ENCODE data around the gene DPEP1. TPM values are rescaled to one million over a fixed set of nuclear protein-coding genes. Genes with fewer than 3 reads are reported as not detected.

The DPEP1 gene
- total RNA-seq, 1 donor, result under 0.01 TPM

- no peak for DNase-seq (ENCODE audit: low read depth in 2 of 3, low spot score in 2 of 3)
Measured at GRCh38 chr16:89596061-89596689, 17.3 kb upstream of the DPEP1 start.

GRCh38 chr16:89596957-89597649 is 16.3 kb upstream of the DPEP1 start:
- DNase-seq (ENCODE audit: low read depth in 2 of 3, low spot score in 2 of 3), result no peak

- DNase-seq (ENCODE audit: low read depth in 2 of 3, low spot score in 2 of 3), result no peak
Measured at GRCh38 chr16:89598199-89598598, 15.2 kb upstream of the DPEP1 start.

GRCh38 chr16:89599451-89599858 is 14.0 kb upstream of the DPEP1 start:
- peak in 1 of 3 donors; percentile 26 for DNase-seq (ENCODE audit: low read depth in 2 of 3, low spot score in 2 of 3)

- no peak for DNase-seq (ENCODE audit: low read depth in 2 of 3, low spot score in 2 of 3)
Measured at GRCh38 chr16:89599902-89600301, 13.5 kb upstream of the DPEP1 start.

GRCh38 chr16:89600427-89600826 is 13.0 kb upstream of the DPEP1 start:
- no peak for DNase-seq (ENCODE audit: low read depth in 2 of 3, low spot score in 2 of 3)

GRCh38 chr16:89600956-89601355 is 12.5 kb upstream of the DPEP1 start:
- no peak for DNase-seq (ENCODE audit: low read depth in 2 of 3, low spot score in 2 of 3)

- DNase-seq (ENCODE audit: low read depth in 2 of 3, low spot score in 2 of 3), result no peak
Measured at GRCh38 chr16:89601906-89602272, 11.6 kb upstream of the DPEP1 start.

GRCh38 chr16:89602273-89602951 is 11.0 kb upstream of the DPEP1 start:
- peak in 2 of 3 donors; percentile 64 to 72 for DNase-seq (ENCODE audit: low read depth in 2 of 3, low spot score in 2 of 3)

- no peak for DNase-seq (ENCODE audit: low read depth in 2 of 3, low spot score in 2 of 3)
Measured at GRCh38 chr16:89602952-89603590, 10.4 kb upstream of the DPEP1 start.

- no peak for DNase-seq (ENCODE audit: low read depth in 2 of 3, low spot score in 2 of 3)
Measured at GRCh38 chr16:89604764-89605163, 8.7 kb upstream of the DPEP1 start.

GRCh38 chr16:89605186-89605970 is 8.1 kb upstream of the DPEP1 start:
- DNase-seq (ENCODE audit: low read depth in 2 of 3, low spot score in 2 of 3), result no peak

GRCh38 chr16:89606006-89606405 is 7.4 kb upstream of the DPEP1 start:
- no peak for DNase-seq (ENCODE audit: low read depth in 2 of 3, low spot score in 2 of 3)

GRCh38 chr16:89607453-89607852 is 6.0 kb upstream of the DPEP1 start:
- DNase-seq (ENCODE audit: low read depth in 2 of 3, low spot score in 2 of 3), result no peak

- no peak for DNase-seq (ENCODE audit: low read depth in 2 of 3, low spot score in 2 of 3)
Measured at GRCh38 chr16:89607937-89608740, 5.3 kb upstream of the DPEP1 start.

- no peak for DNase-seq (ENCODE audit: low read depth in 2 of 3, low spot score in 2 of 3)
Measured at GRCh38 chr16:89610108-89610453, 3.4 kb upstream of the DPEP1 start.

- no peak for DNase-seq (ENCODE audit: low read depth in 2 of 3, low spot score in 2 of 3)
Measured at GRCh38 chr16:89612415-89613166, 851 bp upstream of the DPEP1 start.

- no peak for DNase-seq (ENCODE audit: low read depth in 2 of 3, low spot score in 2 of 3)
Measured at GRCh38 chr16:89613954-89614459, 565 bp downstream of the DPEP1 start.

- DNase-seq (ENCODE audit: low read depth in 2 of 3, low spot score in 2 of 3), result no peak
Measured at GRCh38 chr16:89615176-89615575, 1.7 kb downstream of the DPEP1 start.

Measured in hematopoietic multipotent progenitor cell (in vitro differentiated cells).